ENCODE results near the gene PACRG.

PACRG gene

DNA sequence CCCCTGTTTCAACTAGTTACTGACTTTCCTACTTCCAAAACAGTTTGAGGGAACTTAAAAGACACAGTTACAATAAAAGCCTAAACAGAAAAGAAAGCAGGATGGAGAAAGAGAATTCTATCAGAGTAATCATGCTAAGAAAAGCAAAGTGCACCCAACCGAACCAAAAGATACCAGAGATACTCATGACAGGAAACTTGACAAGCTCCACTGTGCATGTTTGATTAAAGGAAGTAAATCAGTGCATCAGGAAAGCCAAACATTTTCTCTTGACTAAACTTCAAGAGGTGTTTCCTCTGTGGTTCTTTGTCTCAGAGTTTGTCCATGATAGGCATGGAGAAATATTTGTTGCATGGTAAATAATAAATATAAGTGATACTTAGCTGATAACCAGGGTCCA is 138.9 kb downstream of the PACRG start:
- DNase-seq (ENCODE audit: low read depth): no peak

DNA sequence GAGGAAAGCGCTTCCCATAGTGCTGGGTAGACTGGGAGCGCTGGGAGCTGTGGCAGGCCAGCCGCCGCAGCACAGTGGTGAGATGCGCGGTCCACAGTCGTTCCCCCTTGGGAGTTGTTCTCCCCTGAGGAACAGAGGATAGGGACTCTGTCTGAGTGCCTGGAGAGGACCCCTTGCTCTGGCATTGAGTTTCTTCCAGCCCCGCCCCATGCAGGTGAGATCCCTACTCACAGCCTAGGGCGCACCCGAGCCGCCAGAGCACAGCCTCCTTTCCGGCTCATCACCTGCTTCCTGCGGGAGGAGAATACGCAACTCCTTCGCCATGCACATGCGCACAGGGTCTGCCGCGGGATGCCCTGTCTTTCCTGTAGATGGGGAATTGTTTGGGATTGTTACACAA is 140.6 kb downstream of the PACRG start:
- DNase-seq (ENCODE audit: low read depth): no peak

DNA sequence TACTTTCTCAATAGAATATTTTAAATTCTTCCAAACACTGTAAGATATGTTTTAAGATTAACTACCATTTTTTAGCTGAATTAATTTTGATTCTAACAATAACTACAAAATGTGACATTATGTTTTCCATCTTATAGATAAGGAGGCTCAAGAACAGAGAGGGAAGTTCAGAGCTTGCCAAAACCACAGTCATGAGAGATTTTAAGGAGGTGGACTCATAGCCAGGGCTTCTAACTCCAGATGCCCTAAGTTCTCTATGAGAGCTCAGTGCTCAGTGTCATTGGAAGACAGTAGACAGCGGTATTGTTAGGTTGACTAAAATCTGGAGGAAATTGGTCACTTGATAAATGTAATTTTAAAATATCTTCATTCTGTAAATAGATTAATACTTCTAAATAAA is 144.2 kb downstream of the PACRG start:
- no peak for DNase-seq (ENCODE audit: low read depth)

DNA sequence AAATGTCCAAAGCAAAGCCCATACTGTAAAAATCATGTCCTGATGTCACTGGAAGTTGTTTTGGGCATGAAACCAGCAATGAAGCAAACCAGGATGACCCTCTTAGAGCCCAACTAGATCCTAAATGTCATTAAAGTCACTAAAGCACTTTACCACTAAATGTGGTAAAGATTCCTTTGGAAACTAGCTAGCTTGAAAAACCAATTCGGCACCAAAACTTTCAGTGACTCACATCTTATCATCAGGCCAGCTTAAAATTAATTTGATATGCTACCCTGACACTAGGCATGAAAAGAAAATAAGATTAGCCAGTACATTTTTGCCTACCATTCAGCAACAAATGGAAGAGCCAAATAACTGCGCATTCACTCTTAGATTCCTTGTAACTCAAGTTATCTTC is 145.8 kb downstream of the PACRG start:
- DNase-seq (ENCODE audit: low read depth): no peak

DNA sequence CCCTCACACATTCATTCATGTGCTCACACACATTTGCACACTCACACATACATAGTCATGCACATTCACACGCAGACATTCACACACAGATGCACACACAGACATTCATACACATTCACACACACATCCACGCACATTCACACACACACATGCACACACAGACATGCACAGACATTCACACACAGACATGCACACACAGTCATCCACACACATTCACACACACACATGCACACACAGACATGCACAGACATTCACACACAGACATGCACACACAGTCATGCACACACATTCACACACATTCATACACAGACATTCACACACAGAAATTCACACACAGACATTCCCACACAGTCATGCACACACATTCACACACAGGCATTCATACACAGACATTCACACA is 147.3 kb downstream of the PACRG start:
- no peak for DNase-seq (ENCODE audit: low read depth)

GRCh38 chr6:162882801-162883481 is 155.2 kb downstream of the PACRG start:
- DNase-seq (ENCODE audit: low read depth): no peak

- DNase-seq (ENCODE audit: low read depth): no peak
Measured at GRCh38 chr6:162887981-162888689, 160.4 kb downstream of the PACRG start.

DNA sequence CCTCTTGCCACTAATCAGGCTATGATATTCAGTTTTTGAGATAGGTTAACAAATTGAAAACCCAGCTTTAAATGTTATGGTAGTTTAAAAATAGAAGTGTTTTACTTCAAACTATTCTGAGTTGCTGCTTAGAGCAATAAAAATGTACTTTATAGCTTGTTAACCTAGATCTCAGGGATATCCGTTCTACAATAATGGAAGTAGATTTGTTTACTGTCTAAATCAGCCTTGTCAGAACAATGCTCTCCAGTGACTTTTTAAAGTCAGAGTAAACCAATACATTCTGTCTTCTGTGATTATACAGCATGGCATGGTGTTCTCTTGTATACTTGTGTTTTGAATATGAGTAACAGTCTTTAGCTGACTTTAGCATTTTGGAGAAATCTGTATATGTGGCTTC is 161.5 kb downstream of the PACRG start:
- DNase-seq (ENCODE audit: low read depth): no peak

DNA sequence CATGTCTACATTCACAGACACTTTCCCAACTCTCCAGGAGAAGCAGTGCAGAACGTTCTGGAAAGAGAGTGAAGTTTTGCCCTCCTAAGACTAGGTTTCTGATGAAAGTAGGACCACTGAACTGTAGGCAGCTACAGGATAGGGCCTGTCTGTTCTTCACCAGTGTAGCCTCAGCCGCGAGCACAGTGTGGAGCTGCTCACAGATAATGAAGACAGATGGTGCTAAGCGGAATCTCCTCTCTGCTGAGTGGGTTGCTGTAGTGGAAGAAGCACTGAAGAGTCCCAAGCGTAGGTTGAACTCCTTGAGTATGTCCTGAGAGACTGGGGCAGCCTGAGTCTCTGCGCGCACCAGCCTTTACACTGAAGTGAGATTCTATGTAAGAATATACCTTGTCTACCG is 170.2 kb downstream of the PACRG start:
- DNase-seq (ENCODE audit: low read depth): no peak

DNA sequence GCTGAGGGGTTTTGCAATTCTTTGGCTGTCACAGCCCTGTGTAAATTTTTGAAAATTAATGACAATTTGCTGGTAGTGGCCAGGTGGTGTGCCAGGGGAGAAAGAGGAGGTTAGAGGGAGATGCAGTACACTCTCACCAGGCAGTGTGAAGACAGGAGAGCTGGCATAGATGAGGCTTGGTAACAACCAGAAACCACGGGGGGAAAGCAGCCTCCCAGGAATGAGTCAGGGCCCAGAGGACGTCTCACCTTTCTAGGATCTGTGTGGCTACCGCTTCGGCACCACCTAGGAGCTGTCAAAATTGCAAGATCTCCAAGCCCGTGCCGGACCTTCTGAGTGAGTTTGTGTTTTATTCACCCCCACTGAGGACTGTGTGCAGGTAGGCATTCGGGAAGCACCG is 171.4 kb downstream of the PACRG start:
- no peak for DNase-seq (ENCODE audit: low read depth)

DNA sequence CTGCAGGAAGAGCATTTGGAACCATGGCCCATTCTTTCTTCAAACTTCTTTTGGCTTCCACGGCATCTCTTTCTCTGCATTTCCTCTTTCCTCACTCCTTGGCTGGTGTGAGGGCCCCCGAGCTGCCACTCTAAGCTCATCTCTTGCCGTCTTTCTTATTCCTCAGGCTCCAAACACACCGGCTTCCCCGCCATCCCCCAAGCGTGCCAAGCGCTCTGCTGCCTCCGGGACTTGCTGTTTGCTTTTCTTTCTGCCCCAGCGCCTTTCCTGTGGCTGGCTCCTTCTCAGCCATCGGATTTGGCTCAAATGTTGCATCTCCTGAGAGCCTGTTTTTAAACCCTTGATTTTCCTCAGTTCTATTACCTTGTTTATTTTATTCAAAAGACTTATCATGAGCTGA is 172.7 kb downstream of the PACRG start:
- DNase-seq (ENCODE audit: low read depth): no peak

- DNase-seq (ENCODE audit: low read depth): no peak
Measured at GRCh38 chr6:162904069-162904663, 176.4 kb downstream of the PACRG start.

DNA sequence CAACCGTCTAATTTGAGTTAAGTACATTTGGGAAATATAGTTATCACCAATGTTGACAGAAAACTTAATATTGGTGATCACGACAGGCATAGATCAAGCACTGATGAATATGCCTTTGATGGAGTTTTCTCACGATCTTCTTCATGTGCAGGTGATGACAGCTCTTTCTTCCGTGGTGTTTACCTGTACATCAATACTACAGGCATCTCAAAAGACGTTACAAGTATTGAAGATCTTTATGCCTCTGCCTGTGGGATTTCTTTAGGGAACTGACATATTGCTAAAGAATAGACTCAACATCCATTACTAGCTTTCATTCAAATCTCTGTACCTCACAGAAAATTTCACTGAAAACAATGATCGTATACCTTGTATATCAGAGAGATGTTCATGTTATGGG is 178.7 kb downstream of the PACRG start:
- no peak for DNase-seq (ENCODE audit: low read depth)

GRCh38 chr6:162907876-162908481 is 180.2 kb downstream of the PACRG start:
- peak; percentile 55 for DNase-seq (ENCODE audit: low read depth)

DNA sequence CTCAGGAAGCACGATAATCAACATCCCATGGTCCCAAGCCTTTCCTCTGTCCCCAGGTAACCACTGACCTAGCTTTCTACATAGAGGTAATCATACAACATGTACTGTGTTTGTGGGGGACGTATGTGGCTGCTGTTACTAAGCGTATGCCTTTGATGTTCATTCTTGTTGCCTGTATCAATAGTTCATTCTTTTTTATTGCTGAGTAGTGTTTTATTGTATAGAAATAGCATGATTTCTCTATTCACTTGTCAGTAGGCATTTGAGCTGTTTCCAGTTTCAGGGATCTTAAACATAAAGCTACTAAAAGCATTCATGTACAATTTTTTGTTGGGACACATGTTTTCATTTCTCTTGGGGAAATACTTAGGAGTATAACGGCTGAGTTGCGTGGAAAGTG is 185.4 kb downstream of the PACRG start:
- no peak for DNase-seq (ENCODE audit: low read depth)

- DNase-seq (ENCODE audit: low read depth): peak; percentile 10
Measured at GRCh38 chr6:162917506-162917905, 189.7 kb downstream of the PACRG start.

DNA sequence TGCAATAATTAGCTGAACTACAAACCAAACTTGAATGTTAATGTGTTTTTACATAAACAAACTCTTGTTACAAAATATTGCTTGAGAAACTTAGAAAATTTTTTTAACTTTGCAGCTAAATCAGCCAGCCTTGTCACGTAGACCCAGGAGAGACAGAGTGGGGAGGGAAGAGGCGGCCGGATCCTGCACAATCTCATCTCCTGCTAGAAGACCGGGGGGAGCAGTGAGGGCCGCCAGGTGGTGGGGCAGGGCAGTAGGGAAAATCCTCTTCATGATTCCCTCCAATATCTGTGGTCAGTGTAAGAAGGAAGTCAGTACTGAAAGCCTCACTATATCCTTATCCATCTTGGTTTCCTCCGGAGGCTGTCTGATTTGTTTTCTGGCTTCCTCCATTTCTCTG is 193.3 kb downstream of the PACRG start:
- DNase-seq (ENCODE audit: low read depth): no peak

DNA sequence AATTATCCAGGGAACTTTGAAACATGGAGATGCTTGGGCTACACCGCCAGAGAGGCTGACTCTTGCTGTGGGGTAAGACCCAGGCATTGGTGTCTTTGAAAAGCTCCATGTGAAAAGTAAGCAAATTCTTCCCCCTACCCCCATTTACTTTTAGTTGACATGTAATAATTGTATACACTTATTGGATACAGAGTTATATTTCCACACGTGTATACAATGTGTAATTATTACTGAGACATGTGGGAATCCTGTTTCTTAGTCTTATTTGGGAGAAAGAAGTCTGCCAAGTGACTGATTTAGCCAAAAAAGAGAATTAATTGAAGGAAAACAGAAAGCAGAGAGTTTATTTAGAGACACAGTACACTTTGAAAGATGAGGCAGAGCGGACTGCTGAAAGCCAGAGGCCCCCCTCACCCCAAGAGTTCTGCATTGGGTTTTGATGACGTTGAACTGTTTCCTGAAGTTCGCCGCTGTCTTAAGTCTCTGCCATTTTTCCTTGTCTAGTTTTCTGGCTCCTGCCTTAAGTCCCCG is 193.8 kb downstream of the PACRG start:
- no peak for DNase-seq (ENCODE audit: low read depth)

DNA sequence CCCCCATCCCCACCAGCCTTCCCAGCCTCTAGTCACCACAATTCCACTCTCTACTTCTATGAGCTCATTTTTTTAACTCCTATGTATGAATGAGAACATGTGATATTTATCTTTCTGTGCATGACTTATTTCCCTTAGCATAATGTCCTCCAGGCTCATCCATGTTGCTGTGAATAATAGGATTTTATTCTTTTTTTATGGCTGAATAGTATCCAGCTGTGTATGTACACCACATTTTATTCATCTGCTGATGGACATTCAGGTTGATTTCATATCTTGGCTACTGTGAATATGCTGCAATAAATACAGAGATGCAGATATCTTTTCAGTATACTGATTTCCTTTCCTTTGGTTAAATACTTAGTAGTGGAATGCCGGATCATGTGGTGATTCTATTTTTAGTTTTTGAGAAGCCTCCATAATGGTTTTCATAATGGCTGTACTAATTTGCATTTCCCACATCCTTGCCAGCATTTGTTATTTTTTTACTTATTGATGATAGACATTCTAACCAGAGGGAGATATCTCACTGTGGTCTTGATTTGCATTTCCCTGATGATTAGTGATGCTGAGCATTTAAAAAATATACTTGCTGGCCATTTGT is 194.9 kb downstream of the PACRG start:
- no peak for DNase-seq (ENCODE audit: low read depth)

- DNase-seq (ENCODE audit: low read depth): no peak
Measured at GRCh38 chr6:162934844-162935243, 207.1 kb downstream of the PACRG start.

DNA sequence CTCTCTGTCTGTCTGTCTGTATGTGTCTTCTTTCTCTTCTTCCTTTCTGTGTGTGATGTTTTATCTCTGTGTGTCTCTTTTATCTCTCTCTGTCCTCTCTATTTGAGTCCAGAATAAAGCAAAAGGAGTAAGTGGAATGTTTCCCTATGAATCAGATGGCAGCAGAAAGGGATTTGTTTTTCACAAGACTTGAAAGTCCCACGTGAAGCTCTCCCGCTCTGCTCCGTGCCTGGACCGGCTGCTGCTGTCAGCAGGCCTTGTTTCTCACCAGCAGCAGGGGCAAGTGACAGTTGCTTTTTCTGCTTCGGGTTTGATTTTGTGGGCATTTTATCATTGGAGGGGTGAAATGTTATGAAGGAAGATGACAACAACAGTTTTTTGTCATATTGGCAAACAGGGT is 212.7 kb downstream of the PACRG start:
- no peak for DNase-seq (ENCODE audit: low read depth)

GRCh38 chr6:162941128-162941527 is 213.4 kb downstream of the PACRG start:
- DNase-seq (ENCODE audit: low read depth): no peak
